ENCODE measurements around the gene POMT2. TPM values are rescaled to one million over a fixed set of nuclear protein-coding genes. Genes with fewer than 3 reads are reported as not detected.

Gene POMT2
- total and polyA plus RNA-seq, 2 donors (not counting 3 experiments of a cell fraction or from before 2014, with no cell fraction given), result 19.5 to 48.2 TPM

DNA sequence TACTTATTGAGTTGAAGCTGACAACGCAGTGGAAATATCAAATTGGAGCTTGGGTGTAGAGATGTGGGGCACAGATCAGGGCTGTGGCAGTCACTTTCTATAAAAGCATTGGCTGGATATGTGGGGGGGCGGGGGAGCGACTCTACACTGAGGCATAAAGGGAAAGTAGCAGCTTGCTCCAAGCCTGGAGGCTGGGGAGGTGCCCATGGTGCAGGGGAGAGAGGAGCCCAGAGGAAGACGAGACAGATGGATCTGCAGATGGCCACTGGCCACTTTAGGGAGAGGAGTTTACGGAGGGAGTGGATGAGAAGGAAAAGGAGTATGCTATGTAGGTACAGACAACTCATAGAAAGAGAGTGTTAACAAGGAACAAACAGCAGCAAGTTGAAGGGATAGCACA is 36.2 kb downstream of the POMT2 start:
- Histone ChIP-seq H3K4me2 (ENCODE audit: insufficient read depth, low read length) (no peak overlapping the region), H3K27ac (ENCODE audit: insufficient read depth, low read depth, low read length) (no peak overlapping the region), H2AFZ (ENCODE audit: low read depth, low read length) (no peak overlapping the region), H3K4me1 (ENCODE audit: control insufficient read depth, extremely low read depth, insufficient read depth, low read length) (no peaks in the 10 kb centered on the region), H3K9ac (replicated peaks; ENCODE audit: extremely low read depth, insufficient read depth, low read length) (no peak overlapping the region), H3K4me3 (replicated peaks in 1 of 3; ENCODE audit: insufficient read depth in 1 of 3, low read depth in 1 of 3, low read length in 3 of 3) (no peak overlapping the region), H3K36me3 (ENCODE audit: control insufficient read depth in 2 of 2, extremely low read depth in 1 of 2, insufficient read depth in 2 of 2, low read length in 2 of 2) (peaks cover 11 to 15% of the 10 kb centered on the region in 2 experiments), H3K9me3 (replicated peaks; ENCODE audit: control insufficient read depth, insufficient read depth, low read length) (no peaks in the 10 kb centered on the region), H3K9me1 (replicated peaks; ENCODE audit: control insufficient read depth, extremely low read depth, insufficient read depth, low read length) (no peaks in the 10 kb centered on the region), H3K79me2 (ENCODE audit: control insufficient read depth, insufficient read depth, low read length) (no peaks in the 10 kb centered on the region), H4K20me1 (replicated peaks; ENCODE audit: control insufficient read depth, extremely low read depth, insufficient read depth, low read length) (no peaks in the 10 kb centered on the region), H3K27me3 (ENCODE audit: control insufficient read depth in 2 of 2, insufficient read depth in 2 of 2, low read length in 2 of 2) (no peaks in the 10 kb centered on the region)
- FAIRE-seq (no peak), DNase-seq (ENCODE audit: low read depth, low spot score) (no peak)
- ChIA-PET CTCF (interaction anchor here (0.9 kb wide), 1 partner anchor 411 kb away, joined by 3 read pairs; no protein-coding TSS in a partner anchor), POLR2A (no interaction called here)
- BruUV-seq (replicated peaks), result no TSS peak
- dilution Hi-C loops (cut with MboI; ENCODE audit: extremely low pct_ligation_motif_present, low sequenced_read_pairs) (no loop called here), intact Hi-C loops (cut with micrococcal nuclease) (no loop called here)
- TF ChIP-seq, protein P1, sequence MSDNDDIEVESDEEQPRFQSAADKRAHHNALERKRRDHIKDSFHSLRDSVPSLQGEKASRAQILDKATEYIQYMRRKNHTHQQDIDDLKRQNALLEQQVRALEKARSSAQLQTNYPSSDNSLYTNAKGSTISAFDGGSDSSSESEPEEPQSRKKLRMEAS (IDR thresholded peaks at IDR 0.05; ENCODE audit: insufficient read depth, insufficient read length), result no peak
- TF ChIP-seq POLR2AphosphoS5 (IDR thresholded peaks at IDR 0.05; ENCODE audit: insufficient read depth, low read depth, low read length) (no peak), FOS (IDR thresholded peaks at IDR 0.05; ENCODE audit: borderline replicate concordance, insufficient read depth, low read length) (no peak), GATA2 (IDR thresholded peaks at IDR 0.05; ENCODE audit: insufficient read depth, insufficient read length, low read depth, low read length) (no peak), POLR2A (IDR thresholded peaks at IDR 0.05; ENCODE audit: low read depth, low read length) (no peak)
- TF ChIP-seq, protein P2, sequence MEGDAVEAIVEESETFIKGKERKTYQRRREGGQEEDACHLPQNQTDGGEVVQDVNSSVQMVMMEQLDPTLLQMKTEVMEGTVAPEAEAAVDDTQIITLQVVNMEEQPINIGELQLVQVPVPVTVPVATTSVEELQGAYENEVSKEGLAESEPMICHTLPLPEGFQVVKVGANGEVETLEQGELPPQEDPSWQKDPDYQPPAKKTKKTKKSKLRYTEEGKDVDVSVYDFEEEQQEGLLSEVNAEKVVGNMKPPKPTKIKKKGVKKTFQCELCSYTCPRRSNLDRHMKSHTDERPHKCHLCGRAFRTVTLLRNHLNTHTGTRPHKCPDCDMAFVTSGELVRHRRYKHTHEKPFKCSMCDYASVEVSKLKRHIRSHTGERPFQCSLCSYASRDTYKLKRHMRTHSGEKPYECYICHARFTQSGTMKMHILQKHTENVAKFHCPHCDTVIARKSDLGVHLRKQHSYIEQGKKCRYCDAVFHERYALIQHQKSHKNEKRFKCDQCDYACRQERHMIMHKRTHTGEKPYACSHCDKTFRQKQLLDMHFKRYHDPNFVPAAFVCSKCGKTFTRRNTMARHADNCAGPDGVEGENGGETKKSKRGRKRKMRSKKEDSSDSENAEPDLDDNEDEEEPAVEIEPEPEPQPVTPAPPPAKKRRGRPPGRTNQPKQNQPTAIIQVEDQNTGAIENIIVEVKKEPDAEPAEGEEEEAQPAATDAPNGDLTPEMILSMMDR (IDR thresholded peaks at IDR 0.05; ENCODE audit: extremely low read depth in 1 of 2, insufficient read depth in 1 of 2, low read depth in 1 of 2, low read length in 2 of 2), result no peak
